BJ (cell line): ENCODE data around the gene GLYR1. TPM values are rescaled to one million over a fixed set of nuclear protein-coding genes. Genes with fewer than 3 reads are reported as not detected.

Experiments used
- CTCF ChIA-PET: fragments of 350-600 bp; formaldehyde crosslinking; extraction: SDS; loops from one replicate; lab custom pipeline; 2021; ENCODE audit warnings: antibody characterized with exemption, inconsistent platforms; lab: Yijun Ruan, JAX
- POLR2A ChIA-PET: fragments of 300-600 bp; sonication (Branson Sonifier 250); formaldehyde crosslinking; extraction: SDS; loops from one replicate; lab custom pipeline; 2021; ENCODE audit warnings: antibody characterized with exemption; lab: Charles Lee
- DNase-seq: peaks from one replicate; pipeline ENCODE4 v3.0.0-alpha.2; 2011; ENCODE audit warnings: low read depth
- H3K27me3 ChIP-seq: 2 replicates; pipeline ENCODE4 v1.6.0; 2011; ENCODE audit warnings: low read length; ENCODE audit not compliant: control insufficient read depth, insufficient read depth
- H3K36me3 ChIP-seq: 2 replicates; pipeline ENCODE4 v1.5.1; 2011; ENCODE audit warnings: low read length; ENCODE audit not compliant: control insufficient read depth, insufficient read depth
- H3K4me3 ChIP-seq: 2 replicates; pipeline ENCODE4 v1.5.1; 2011; ENCODE audit warnings: low read depth, mild to moderate bottlenecking, control low read depth, low read length
- CTCF ChIP-seq: IDR thresholded peaks from 2 replicates; pipeline ENCODE4 v1.5.1; 2011; ENCODE audit warnings: low read depth, mild to moderate bottlenecking, control low read depth, inconsistent platforms, low read length, moderate library complexity; ENCODE audit not compliant: insufficient read depth
- polyA plus RNA-seq: library from polyadenylated mRNA; depleted of rRNA; stranded (reverse); fragments of >200 nt; gene quantifications from 2 replicates; pipeline ENCODE4 v1.2.3, GENCODE V29; 2011

The GLYR1 gene
- polyA plus RNA-seq, 1 experiment, result 41.6 TPM

DNA sequence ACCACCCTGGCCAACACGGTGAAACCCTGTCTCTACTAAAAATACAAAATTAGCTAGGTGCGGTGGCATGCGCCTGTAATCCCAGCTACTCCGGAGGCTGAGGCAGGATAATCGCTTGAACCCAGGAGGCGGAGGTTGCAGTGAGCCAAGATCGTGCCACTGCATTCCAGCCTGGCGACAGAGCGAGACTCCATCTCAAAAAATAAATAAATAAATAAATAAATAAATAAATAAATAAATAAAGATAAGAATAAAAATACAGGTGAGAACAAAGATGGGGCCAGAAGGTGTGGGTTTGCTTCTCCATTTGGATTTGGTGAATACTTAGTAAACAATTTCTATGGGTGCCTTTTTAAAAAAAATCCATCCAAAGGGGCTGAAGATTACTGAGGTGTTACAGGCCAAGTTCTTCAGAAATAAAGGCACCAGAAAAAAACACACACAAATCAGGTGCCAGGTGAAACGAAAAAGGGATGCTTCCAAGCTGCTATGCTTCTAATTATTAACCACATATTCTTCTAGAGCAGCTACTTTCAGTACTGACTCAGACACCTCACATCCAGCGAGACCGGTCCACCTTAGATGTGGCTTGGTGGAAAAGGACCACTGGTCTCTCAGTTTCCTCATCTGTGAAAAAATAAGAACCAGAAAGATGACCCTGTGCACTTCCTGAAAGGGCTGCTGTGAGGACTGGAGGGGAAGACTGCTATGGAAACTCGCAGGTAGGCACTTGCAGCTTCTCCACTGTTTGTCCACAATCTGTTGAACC is 9.2 kb downstream of the GLYR1 start:
- POLR2A ChIA-PET, result no interaction called here
- H3K27me3 ChIP-seq, result no peaks in the 10 kb centered on the region
- TF ChIP-seq CTCF, result no peak
- DNase-seq, result no peak
- peaks cover 17% of the 10 kb centered on the region for H3K36me3 ChIP-seq
- CTCF ChIA-PET, result no interaction called here
- no peak overlapping the region for H3K4me3 ChIP-seq

- ChIA-PET POLR2A (no interaction called here), CTCF (interaction anchor here (1.3 kb wide), 1 partner anchor 10 kb away, joined by 3 read pairs; no protein-coding TSS in a partner anchor)
- TF ChIP-seq CTCF, result no peak
- Histone ChIP-seq H3K4me3 (no peak overlapping the region), H3K36me3 (peaks cover 25% of the 10 kb centered on the region), H3K27me3 (no peaks in the 10 kb centered on the region)
- no peak for DNase-seq
Observed at GRCh38 chr16:4836727-4837126, 10.4 kb downstream of the GLYR1 start.

DNA sequence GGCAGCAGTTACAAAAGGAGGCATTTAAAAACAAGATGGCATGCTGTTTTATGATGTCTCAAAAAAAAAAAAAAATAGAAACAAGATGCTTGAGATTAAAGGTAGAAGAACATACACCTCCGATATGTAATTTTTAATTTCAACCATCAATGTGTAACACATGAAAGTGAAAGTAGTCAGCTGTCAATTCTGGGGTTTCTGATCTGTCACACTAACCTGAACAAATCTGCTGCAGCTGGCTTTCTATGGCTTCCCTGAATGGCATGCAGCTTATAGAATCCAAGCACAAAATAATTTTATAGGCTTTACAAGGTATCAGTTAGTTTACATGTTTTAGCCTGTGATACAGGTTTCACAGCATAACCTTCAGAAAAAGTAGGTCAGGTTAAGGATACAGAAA is 13.5 kb downstream of the GLYR1 start:
- Histone ChIP-seq H3K36me3 (peaks cover 31% of the 10 kb centered on the region), H3K27me3 (no peaks in the 10 kb centered on the region), H3K4me3 (no peak overlapping the region)
- DNase-seq, result no peak
- POLR2A ChIA-PET, result interaction anchor here (0.7 kb wide), 1 partner anchor 14 kb away, joined by 6 read pairs; no protein-coding TSS in a partner anchor
- TF ChIP-seq CTCF, result no peak
- CTCF ChIA-PET, result interaction anchor here (1.4 kb wide), 1 partner anchor 25 kb away, joined by 6 read pairs; no protein-coding TSS in a partner anchor

DNA sequence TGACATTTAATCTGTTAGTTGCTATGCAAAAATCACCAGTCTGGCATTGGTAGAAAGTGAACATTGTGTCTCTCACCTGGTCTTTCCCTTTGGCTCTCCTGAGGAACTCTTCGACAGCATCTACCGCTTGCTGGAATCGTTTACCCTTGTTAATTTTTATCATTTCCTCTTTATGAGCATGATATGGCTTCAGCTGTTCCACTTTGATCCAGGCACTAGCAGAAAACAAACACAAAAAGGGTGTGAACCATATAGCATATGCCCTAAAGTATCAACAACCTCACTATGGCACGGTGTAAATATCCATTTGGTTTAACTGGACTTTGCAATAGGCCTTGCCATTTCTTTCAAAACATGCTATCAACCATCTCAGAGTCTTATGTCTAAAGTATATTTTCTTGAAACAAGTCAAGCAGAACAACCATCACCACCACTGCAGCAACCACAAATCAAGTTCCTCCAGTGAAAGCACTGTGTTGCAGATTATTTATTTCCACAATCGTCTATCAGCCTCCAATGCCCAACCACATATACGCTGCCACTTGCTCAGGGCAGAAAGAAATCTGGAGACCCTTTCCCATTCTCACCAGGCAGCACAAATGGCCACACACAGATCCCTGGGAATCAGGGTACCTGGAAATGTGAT is 14.3 kb downstream of the GLYR1 start:
- no peaks in the 10 kb centered on the region for H3K27me3 ChIP-seq
- ChIA-PET CTCF (no interaction called here), POLR2A (no interaction called here)
- peaks cover 33% of the 10 kb centered on the region for H3K36me3 ChIP-seq
- TF ChIP-seq CTCF, result no peak
- no peak overlapping the region for H3K4me3 ChIP-seq
- DNase-seq, result no peak

GRCh38 chr16:4831616-4832015 is 15.5 kb downstream of the GLYR1 start:
- no peak for TF ChIP-seq CTCF
- H3K36me3 ChIP-seq, result peaks cover 37% of the 10 kb centered on the region
- CTCF ChIA-PET, result no interaction called here
- POLR2A ChIA-PET, result no interaction called here
- H3K27me3 ChIP-seq, result no peaks in the 10 kb centered on the region
- no peak overlapping the region for H3K4me3 ChIP-seq
- no peak for DNase-seq
